GM12878 (cell line): ENCODE results near the gene PALMD.

ENCODE experiments used
- BMI1 ChIP-seq: fragments of 450-650 bp; IDR thresholded peaks from 2 replicates; pipeline ENCODE4 v1.6.1; 2016; ENCODE audit warnings: mild to moderate bottlenecking, moderate library complexity, borderline replicate concordance
- BRCA1 ChIP-seq: IDR thresholded peaks from 2 replicates; pipeline ENCODE4 v1.6.1; 2011; ENCODE audit warnings: low read depth, low read length, improper control_type of control experiment
- CREB1 ChIP-seq: IDR thresholded peaks from 2 replicates; pipeline ENCODE4 v1.6.1; 2012; ENCODE audit warnings: low read depth, mild to moderate bottlenecking, inconsistent platforms
- EZH2 ChIP-seq: IDR thresholded peaks from 2 replicates; pipeline ENCODE4 v1.6.1; 2012; ENCODE audit warnings: low read depth, mild to moderate bottlenecking, control low read depth, inconsistent platforms, low read length, borderline replicate concordance; ENCODE audit not compliant: control insufficient read depth
- FOS ChIP-seq: IDR thresholded peaks from 3 replicates; pipeline ENCODE4 v1.6.1; 2011; ENCODE audit warnings: borderline replicate concordance; ENCODE audit not compliant: insufficient read length; ENCODE audit errors: extremely low read depth
- FOXM1 ChIP-seq: IDR thresholded peaks from 2 replicates; pipeline ENCODE4 v1.6.1; 2012; ENCODE audit warnings: low read depth, mild to moderate bottlenecking, inconsistent platforms, low read length, moderate library complexity
- SIN3A ChIP-seq: IDR thresholded peaks from 2 replicates; pipeline ENCODE4 v1.6.1; 2012; ENCODE audit warnings: low read depth, low read length, improper control_type of control experiment
- ZZZ3 ChIP-seq: IDR thresholded peaks from 2 replicates; pipeline ENCODE4 v1.6.1; 2011; ENCODE audit warnings: low read depth; ENCODE audit not compliant: control insufficient read depth, insufficient read length
- TF ChIP-seq, protein P1 (sequence below): IDR thresholded peaks from 2 replicates; pipeline ENCODE4 v1.6.1; 2011; ENCODE audit warnings: low read depth, mild to moderate bottlenecking, low read length, moderate library complexity, borderline replicate concordance; ENCODE audit errors: extremely low read depth
- TF ChIP-seq, protein P2 (sequence below), 3 experiments: IDR thresholded peaks in 2 of 3; conservative IDR thresholded peaks in 1 of 3; 2 replicates each; pipeline ENCODE4 v1.5.1; 2011; ENCODE audit warnings: low read depth in 3 of 3, low read length in 3 of 3, mild to moderate bottlenecking in 3 of 3, control low read depth in 2 of 3, moderate library complexity in 2 of 3, inconsistent platforms in 1 of 3, mixed read lengths in 1 of 3; ENCODE audit not compliant: control insufficient read depth in 2 of 3, insufficient read depth in 1 of 3; ENCODE audit errors: extremely low read depth in 1 of 3

GRCh38 chr1:99602404-99602969 is 43.4 kb upstream of the PALMD start:
- TF ChIP-seq BMI1: no peak
- TF ChIP-seq, protein P1, sequence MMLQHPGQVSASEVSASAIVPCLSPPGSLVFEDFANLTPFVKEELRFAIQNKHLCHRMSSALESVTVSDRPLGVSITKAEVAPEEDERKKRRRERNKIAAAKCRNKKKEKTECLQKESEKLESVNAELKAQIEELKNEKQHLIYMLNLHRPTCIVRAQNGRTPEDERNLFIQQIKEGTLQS: no peak
- no peak for TF ChIP-seq FOS
- no peak for TF ChIP-seq CREB1
- TF ChIP-seq, protein P2, sequence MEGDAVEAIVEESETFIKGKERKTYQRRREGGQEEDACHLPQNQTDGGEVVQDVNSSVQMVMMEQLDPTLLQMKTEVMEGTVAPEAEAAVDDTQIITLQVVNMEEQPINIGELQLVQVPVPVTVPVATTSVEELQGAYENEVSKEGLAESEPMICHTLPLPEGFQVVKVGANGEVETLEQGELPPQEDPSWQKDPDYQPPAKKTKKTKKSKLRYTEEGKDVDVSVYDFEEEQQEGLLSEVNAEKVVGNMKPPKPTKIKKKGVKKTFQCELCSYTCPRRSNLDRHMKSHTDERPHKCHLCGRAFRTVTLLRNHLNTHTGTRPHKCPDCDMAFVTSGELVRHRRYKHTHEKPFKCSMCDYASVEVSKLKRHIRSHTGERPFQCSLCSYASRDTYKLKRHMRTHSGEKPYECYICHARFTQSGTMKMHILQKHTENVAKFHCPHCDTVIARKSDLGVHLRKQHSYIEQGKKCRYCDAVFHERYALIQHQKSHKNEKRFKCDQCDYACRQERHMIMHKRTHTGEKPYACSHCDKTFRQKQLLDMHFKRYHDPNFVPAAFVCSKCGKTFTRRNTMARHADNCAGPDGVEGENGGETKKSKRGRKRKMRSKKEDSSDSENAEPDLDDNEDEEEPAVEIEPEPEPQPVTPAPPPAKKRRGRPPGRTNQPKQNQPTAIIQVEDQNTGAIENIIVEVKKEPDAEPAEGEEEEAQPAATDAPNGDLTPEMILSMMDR (IDR thresholded peaks at IDR 0.05 in 2 of 3, conservative IDR thresholded peaks at IDR 0.05 in 1 of 3; ENCODE audit: control insufficient read depth in 2 of 3, extremely low read depth in 1 of 3, insufficient read depth in 1 of 3, low read depth in 3 of 3, low read length in 3 of 3): no peak
- TF ChIP-seq SIN3A: no peak
- TF ChIP-seq EZH2: no peak
- no peak for TF ChIP-seq FOXM1
- no peak for TF ChIP-seq ZZZ3
- TF ChIP-seq BRCA1: no peak
